ENCODE data around the gene PTGES.

The PTGES gene

GRCh38 chr9:129720865-129721545 lies 31.8 kb downstream of the PTGES start:
- H4K20me1 ChIP-seq (ENCODE audit: insufficient read depth) = no peaks in the 10 kb centered on the region
- H3K79me2 ChIP-seq (ENCODE audit: insufficient read depth, low read depth) = no peaks in the 10 kb centered on the region
- H3K4me2 ChIP-seq = no peak overlapping the region
- H3K36me3 ChIP-seq (ENCODE audit: insufficient read depth) = no peaks in the 10 kb centered on the region
- no peaks in the 10 kb centered on the region for H3K4me1 ChIP-seq (ENCODE audit: low read depth, poor library complexity, severe bottlenecking)
- no peak overlapping the region for H3K9ac ChIP-seq
- peak; percentile 28 for TF ChIP-seq CTCF (conservative IDR thresholded peaks at IDR 0.05; ENCODE audit: low read depth, low read length)
- no peak overlapping the region for H3K4me3 ChIP-seq (IDR thresholded peaks at IDR 0.05; ENCODE audit: insufficient read depth, low read depth, low read length)
- H3K27me3 ChIP-seq (ENCODE audit: insufficient read depth, low read depth) = peaks cover 64% of the 10 kb centered on the region
- H3K27ac ChIP-seq = no peak overlapping the region
- no peak overlapping the region for H2AFZ ChIP-seq (ENCODE audit: low read depth)

GRCh38 chr9:129720181-129720864 lies 32.5 kb downstream of the PTGES start:
- no peak overlapping the region for H3K4me3 ChIP-seq (IDR thresholded peaks at IDR 0.05; ENCODE audit: insufficient read depth, low read depth, low read length)
- H3K27me3 ChIP-seq (ENCODE audit: insufficient read depth, low read depth) = peaks cover 66% of the 10 kb centered on the region
- H3K4me2 ChIP-seq = no peak overlapping the region
- no peak overlapping the region for H3K27ac ChIP-seq
- no peaks in the 10 kb centered on the region for H3K4me1 ChIP-seq (ENCODE audit: low read depth, poor library complexity, severe bottlenecking)
- no peak for TF ChIP-seq CTCF (conservative IDR thresholded peaks at IDR 0.05; ENCODE audit: low read depth, low read length)
- H3K9ac ChIP-seq = no peak overlapping the region
- no peaks in the 10 kb centered on the region for H4K20me1 ChIP-seq (ENCODE audit: insufficient read depth)
- H2AFZ ChIP-seq (ENCODE audit: low read depth) = no peak overlapping the region
- no peaks in the 10 kb centered on the region for H3K79me2 ChIP-seq (ENCODE audit: insufficient read depth, low read depth)
- no peaks in the 10 kb centered on the region for H3K36me3 ChIP-seq (ENCODE audit: insufficient read depth)

GRCh38 chr9:129719135-129719534 lies 33.7 kb downstream of the PTGES start:
- no peak overlapping the region for H3K9ac ChIP-seq
- H3K27me3 ChIP-seq (ENCODE audit: insufficient read depth, low read depth) = peaks cover 69% of the 10 kb centered on the region
- H4K20me1 ChIP-seq (ENCODE audit: insufficient read depth) = no peaks in the 10 kb centered on the region
- no peaks in the 10 kb centered on the region for H3K36me3 ChIP-seq (ENCODE audit: insufficient read depth)
- TF ChIP-seq CTCF (conservative IDR thresholded peaks at IDR 0.05; ENCODE audit: low read depth, low read length) = no peak
- no peaks in the 10 kb centered on the region for H3K4me1 ChIP-seq (ENCODE audit: low read depth, poor library complexity, severe bottlenecking)
- no peak overlapping the region for H2AFZ ChIP-seq (ENCODE audit: low read depth)
- no peak overlapping the region for H3K4me2 ChIP-seq
- no peak overlapping the region for H3K27ac ChIP-seq
- no peaks in the 10 kb centered on the region for H3K79me2 ChIP-seq (ENCODE audit: insufficient read depth, low read depth)
- H3K4me3 ChIP-seq (IDR thresholded peaks at IDR 0.05; ENCODE audit: insufficient read depth, low read depth, low read length) = no peak overlapping the region

DNA sequence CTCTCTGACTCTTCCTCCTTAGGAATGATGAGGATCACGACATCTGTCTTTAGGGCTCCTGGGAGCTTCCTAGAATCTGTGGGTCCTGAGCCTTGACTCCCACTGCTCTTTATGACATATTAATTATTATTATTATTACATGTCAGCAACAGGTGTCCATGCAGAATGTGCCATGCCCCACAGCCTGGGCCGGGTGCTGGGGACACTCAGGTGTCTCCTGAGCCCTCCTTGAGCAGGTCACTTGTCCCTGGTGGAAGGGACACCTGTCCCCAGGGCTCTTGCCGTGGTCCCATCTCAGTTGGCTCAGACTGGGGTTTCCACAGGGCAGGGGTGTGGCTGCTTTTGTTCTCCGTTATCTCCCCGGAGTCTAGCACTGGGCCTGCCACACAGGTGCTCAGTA lies 34.2 kb downstream of the PTGES start:
- Histone ChIP-seq H3K4me1 (ENCODE audit: low read depth, poor library complexity, severe bottlenecking) (no peaks in the 10 kb centered on the region), H2AFZ (ENCODE audit: low read depth) (no peak overlapping the region), H3K4me3 (IDR thresholded peaks at IDR 0.05; ENCODE audit: insufficient read depth, low read depth, low read length) (no peak overlapping the region), H3K9ac (no peak overlapping the region), H3K79me2 (ENCODE audit: insufficient read depth, low read depth) (no peaks in the 10 kb centered on the region), H3K36me3 (ENCODE audit: insufficient read depth) (no peaks in the 10 kb centered on the region), H3K4me2 (no peak overlapping the region), H3K27me3 (ENCODE audit: insufficient read depth, low read depth) (peaks cover 64% of the 10 kb centered on the region), H4K20me1 (ENCODE audit: insufficient read depth) (no peaks in the 10 kb centered on the region), H3K27ac (no peak overlapping the region)
- TF ChIP-seq CTCF (conservative IDR thresholded peaks at IDR 0.05; ENCODE audit: low read depth, low read length) = no peak
